ENCODE data around the gene TXLNA.

TXLNA gene

DNA sequence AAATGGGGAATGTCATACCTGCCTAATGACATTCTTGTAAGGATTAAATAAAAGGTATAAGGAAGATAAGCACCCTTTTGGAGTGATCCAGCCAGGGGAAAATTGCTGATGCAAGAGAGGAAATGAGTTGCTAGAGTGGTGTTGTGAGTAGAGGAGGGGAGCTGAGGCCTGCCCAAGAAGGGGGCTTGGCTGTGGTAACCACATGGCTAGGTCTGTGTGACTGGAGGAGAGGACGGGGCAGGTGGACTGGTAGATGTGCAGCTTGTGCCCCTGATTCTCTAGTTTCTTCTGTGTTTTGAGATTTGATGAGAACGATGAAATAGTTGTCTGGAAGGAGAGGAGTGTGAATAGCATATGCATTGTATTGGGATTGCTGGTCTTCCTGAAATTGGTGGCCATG lies 6.6 kb downstream of the TXLNA start:
- DNase-seq: no peak

DNA sequence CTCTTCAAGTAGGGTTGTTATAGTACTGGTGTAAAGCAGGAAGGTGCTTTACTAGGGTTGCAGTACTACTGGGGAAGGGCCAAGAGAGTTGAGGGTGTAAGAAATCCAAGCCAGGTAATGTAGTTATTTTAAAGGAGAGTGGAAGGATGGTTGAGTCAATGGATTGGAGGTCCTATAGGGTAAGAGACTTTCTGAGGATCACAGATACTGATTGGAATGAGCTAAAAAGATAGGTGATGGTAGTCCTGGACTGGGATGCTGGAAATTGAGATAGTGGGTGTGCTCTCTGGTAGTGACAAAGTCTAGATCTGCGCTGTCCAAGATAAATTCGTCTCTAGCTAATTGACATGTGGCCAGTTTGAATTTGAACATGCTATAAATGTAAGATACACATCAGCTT lies 7.0 kb downstream of the TXLNA start:
- no peak for DNase-seq

DNA sequence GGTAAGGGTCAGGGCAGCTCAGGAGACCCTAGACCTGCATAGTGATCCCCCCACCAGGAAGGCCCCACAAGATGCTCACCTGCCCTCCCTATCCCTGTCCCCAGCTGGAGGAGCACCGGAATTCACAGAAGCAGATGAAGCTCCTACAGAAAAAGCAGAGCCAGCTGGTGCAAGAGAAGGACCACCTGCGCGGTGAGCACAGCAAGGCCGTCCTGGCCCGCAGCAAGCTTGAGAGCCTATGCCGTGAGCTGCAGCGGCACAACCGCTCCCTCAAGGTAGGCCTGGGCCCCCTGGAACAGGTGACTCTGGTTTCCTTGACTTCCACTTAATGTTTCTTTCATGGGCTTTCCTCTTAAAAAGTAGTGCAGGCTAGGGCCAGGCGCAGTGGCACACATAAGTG lies 8.4 kb downstream of the TXLNA start:
- no peak for DNase-seq

DNA sequence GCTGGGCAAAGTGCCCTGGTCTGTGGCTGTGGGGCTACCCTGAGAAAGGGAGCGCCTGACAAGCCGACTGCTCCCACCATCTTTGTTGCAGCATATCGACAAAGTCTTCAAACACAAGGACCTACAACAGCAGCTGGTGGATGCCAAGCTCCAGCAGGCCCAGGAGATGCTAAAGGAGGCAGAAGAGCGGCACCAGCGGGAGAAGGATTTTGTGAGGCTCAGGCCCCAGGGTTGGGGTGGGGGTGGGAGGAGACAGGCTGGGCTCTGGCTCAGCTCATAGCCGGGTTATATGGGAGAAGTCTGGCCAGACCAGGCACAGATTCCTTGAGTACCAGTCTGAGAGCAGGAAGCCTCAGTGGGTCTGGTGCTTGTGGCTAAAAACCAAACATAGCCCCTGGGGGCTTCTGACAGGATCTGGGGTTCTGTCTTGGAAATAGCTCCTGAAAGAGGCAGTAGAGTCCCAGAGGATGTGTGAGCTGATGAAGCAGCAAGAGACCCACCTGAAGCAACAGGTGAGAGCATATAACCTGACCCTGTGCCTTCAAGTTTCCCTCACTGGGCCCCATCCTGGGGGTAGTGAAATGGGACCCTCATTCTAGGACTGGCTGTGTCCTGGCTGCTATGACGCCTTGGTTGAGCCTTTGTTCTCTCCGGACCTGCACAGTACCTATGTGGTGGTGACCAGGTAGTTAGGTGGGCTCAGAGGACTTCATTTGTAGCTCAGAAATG lies 12.9 kb downstream of the TXLNA start:
- DNase-seq: no peak

DNA sequence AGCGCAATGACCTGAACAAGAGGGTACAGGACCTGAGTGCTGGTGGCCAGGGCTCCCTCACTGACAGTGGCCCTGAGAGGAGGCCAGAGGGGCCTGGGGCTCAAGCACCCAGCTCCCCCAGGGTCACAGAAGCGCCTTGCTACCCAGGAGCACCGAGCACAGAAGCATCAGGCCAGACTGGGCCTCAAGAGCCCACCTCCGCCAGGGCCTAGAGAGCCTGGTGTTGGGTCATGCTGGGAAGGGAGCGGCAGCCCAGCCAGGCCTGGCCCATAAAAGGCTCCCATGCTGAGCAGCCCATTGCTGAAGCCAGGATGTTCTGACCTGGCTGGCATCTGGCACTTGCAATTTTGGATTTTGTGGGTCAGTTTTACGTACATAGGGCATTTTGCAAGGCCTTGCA lies 15.5 kb downstream of the TXLNA start:
- DNase-seq: no peak

DNA sequence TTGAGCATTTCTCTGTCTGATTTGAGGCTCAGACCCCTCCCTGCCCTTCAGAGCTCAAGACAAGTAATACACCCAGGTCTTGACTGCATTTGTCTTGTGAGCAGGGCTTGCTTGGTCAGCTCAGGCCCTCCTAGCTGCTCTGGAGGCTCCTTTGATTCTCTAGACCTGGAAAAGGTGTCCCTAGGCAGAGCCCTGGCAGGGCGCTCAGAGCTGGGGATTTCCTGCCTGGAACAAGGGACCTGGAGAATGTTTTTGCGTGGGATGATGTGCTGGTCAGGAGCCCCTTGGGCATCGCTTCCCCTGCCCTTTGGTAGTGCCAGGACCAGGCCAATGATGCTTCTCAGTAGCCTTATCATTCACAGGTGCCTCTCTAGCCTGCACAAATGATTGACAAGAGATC lies 16.1 kb downstream of the TXLNA start:
- DNase-seq: no peak

DNA sequence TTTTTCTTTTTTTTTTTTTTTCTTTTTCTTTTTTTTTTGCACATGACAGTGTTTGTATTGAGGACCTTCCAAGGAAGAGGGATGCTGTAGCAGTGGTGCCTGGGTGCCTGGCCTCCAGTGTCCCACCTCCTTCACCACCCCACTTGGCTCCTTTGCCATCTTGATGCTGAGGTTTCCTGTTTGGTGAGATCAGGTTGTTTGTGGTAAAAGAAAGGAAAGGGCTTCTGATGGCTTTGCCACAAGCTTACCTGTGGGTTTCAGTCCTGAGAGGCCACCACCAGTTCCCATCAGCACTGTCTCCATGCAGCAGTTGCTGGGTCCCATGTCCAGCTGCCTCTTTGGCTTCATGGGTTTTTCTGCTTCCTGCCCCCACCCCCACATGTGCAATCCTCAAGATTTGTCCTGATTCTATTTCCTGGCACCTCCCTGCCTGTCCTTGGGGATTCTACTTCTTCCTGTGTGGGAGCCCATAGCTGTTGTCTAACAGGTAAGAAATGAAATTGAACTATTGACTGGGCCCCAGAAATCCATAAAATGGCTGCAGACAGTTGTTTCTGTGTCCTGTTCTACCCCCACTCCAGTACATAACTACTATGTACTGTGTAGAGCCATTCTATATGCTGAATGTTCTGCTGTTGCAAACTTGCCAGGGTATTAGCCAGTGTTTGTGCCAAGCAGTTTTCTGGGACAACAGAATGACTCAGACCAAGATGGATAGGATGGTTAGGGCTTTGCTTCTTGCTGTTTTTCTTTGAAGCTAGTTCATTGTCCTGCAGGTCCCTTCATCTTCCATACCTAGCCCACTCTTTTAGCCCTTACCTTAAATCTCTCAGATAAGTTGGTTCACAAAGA lies 16.7 kb downstream of the TXLNA start:
- DNase-seq: no peak

DNA sequence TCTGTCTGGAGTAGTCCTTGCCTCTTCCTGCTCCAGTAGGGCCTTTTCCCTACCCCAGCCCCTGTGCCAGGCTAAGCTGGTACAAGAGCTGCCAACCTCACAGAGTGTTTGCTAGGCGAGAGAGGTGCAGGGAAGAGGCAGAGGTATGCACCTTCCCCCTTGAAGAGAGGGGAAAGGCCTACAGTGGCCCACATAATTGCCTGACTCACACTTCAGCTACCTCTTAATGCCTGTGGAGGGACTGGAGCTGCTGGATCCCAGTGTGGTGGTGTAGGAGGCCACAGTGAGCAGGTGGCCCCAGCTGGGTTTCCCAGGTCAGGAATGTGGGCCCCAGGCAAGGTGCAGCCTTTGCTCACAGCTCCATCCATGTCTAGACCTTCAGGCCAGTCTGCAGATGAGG lies 17.6 kb downstream of the TXLNA start:
- no peak for DNase-seq

DNA sequence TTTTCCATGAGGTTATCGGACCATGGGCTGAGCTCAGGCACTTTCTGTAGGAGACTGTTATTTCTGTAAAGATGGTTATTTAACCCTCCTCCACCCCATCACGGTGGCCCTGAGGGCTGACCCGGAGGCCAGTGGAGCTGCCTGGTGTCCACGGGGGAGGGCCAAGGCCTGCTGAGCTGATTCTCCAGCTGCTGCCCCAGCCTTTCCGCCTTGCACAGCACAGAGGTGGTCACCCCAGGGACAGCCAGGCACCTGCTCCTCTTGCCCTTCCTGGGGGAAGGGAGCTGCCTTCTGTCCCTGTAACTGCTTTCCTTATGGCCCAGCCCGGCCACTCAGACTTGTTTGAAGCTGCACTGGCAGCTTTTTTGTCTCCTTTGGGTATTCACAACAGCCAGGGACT lies 18.4 kb downstream of the TXLNA start:
- no peak for DNase-seq

DNA sequence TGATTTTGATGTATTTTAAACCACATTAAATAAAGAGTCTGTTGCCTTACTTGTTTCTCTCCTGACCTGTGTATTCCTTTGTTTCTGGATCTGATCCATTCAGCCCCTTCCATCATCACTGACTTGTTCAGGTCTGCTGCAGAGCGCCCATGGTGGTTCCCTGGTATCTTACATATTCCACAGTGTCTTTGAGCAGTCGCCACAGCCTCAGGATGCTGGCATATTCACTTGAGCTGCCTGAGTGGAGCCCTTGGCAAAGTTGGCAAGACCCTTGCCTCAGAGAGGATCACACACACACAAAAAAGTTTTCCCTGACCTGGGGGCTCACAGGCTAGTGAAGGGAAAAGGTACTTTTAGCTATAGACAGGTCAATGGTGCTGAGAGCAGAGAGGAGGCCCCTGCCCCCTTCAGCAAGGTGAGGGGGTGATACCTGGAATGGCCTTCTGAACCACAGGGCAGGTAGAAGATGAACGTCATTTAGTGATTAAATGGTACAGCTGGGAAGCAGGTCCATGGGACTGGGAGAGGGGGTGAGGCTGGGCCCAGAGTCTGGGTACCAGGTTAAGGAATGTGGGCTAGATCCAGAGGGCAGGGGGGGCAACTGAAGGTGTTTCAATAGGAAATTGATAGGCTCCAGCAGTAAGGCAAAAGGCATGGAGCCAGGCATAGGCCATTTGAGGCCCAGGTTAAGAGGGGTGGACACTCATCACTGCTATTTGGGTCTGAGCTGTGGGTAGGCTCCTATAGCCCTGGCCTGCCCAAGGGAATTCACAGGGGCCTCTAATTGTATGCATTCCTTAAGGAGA lies 19.0 kb downstream of the TXLNA start:
- no peak for DNase-seq

DNA sequence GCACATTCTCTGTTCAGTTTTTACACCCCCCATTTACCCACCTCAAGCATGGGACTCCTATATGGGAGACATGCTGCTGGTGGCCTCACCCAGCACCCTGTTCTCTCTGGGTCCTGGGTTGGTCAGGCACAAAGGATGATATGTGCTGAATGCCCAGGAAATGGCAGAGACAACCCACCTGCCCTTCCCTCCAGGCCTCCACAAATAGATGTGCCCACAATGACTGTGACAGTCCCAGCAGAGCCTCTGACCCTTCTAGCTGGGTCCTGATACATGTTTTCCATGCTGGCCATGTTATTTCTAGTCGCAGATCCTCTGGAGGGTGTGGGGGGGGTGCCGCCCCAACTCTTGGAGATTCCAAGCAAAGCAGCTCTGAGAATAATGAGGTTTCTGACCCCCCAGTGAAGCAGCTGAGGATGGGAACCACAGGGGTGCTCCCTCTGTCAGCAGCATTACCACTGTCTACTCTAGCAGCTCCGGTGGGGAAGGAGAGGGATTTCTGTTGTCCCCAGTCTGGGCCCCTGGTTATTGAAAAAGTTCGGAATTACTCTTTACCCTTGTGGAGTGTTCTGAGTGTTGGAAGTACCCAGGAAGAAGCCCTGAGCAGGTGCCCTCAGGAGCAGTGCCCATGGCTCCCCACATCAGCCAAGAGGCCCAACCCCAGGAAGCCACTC lies 19.7 kb downstream of the TXLNA start:
- DNase-seq: no peak

DNA sequence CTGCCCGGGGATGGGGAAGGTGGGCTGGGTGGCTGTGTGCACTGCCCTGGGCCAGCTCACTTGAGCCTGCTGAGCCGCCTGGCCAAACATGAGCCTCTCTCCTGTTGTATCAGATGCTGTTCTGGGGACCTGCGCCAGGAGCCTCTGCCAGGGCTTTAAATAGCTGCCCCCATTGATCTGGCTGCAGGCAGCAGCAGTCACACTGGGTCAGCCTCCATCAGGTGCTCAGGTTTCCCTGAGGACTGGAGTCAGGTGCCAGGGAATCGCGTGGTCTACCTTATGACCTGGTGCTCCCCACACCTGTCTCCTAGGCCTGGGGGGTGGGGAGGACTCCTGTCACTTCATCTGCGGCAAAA lies 20.2 kb downstream of the TXLNA start:
- no peak for DNase-seq

DNA sequence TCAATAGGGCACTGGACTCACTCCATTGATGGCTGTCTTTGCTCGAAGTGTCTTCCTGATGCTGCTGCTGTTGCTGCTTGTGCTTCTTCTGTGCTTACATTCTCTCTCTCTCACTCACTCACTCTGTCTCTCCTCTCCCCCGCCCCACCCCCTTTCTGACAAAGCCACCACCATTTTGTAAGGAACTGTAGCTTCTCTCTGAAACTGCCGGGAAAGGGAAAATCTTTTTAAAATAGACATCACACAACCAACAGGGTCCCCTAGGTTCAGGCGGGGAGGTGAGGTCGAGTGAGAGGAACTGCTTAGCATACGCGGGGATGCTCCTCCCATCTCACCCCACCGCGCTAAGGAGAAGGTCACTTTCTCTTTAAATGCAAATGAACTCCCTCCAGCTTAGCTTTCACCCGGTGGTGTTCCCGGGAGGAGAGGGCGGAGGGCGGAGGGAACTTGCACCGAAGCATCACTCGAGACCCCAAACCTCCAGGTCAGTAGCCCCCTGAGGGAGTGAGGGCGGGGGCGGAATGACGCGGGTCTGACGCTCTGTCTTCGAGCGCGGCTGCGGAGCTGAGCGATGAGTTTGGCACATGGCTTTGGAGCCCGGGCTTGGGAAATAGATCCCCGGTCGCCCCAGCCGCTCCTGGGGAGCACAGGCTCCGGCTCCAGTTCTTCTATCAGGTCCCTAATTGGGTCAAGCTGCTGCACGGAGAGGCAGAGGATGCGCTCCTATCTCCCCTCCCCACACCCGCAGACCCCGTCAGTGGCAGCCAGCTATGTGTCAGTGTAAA lies 20.9 kb downstream of the TXLNA start, which contains the start of gene CCDC28B:
Gene CCDC28B, plus strand, starts transcription at position 370 of the 785 bp plus-strand sequence. CDS start 1,341 bp downstream, outside the sequence.
- DNase-seq: peak in 1 of 2 donors; percentile 22

DNA sequence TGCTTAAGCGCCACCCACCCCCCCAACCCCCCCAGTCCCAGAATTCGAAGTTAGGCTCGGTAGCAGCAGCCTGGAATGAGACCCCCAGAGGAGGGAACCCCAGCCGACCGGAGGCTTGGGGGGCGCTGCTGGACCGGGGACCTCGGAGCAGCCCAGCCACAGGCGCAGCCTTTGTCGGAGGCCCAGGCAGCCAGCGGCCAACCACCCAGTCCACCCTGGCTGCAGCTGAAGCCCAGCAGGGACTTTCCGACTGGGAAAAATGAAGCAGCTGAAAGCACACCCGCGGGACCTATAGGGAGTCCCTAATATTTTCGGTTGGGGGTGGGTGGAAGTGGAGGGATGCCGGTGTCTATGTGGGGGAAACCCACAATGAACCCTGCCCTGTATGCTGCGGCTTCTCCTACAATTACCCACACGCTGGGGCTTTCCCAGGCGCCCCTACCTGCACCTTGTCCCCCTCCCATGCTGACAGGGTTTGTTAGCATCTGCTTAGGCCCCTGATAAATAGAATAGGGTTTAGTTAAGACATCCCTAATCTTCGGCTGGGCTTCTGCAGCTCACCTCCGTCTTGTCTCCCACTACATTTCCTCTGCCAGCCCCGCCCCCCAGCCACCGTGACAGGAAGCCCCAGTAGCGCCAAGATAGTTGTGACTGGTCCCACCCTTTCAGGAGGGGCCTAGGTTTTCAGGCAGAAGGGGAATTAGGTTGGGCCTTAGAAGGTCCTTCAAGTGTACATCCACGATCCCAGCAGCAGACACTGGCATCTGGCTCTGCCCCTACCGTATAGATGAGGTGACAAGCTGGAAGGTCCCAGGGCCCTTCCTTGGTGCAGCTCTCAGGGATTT lies 21.8 kb downstream of the TXLNA start:
- DNase-seq: peak in 1 of 2 donors; percentile 69

DNA sequence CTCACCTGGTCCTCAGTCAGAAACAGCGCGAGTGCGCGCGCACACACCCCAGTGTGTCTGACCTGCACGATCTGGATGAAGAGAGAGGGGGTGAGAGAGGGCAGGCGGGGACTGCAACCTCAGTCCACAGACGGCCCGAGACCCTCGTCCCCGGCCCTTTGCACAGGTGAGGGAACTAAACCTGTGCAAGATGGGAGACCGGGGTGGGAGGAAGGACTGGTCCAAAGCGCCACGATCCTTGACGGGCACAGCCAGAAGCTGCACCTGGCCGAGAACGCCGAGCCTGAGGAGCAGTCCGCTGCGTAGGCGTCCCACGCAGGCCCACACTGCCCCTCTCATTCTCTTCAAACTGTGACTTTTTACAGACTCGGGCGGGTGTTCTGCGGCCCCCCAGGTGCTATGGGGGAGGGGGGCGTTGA lies 25.5 kb downstream of the TXLNA start:
- no peak for DNase-seq

DNA sequence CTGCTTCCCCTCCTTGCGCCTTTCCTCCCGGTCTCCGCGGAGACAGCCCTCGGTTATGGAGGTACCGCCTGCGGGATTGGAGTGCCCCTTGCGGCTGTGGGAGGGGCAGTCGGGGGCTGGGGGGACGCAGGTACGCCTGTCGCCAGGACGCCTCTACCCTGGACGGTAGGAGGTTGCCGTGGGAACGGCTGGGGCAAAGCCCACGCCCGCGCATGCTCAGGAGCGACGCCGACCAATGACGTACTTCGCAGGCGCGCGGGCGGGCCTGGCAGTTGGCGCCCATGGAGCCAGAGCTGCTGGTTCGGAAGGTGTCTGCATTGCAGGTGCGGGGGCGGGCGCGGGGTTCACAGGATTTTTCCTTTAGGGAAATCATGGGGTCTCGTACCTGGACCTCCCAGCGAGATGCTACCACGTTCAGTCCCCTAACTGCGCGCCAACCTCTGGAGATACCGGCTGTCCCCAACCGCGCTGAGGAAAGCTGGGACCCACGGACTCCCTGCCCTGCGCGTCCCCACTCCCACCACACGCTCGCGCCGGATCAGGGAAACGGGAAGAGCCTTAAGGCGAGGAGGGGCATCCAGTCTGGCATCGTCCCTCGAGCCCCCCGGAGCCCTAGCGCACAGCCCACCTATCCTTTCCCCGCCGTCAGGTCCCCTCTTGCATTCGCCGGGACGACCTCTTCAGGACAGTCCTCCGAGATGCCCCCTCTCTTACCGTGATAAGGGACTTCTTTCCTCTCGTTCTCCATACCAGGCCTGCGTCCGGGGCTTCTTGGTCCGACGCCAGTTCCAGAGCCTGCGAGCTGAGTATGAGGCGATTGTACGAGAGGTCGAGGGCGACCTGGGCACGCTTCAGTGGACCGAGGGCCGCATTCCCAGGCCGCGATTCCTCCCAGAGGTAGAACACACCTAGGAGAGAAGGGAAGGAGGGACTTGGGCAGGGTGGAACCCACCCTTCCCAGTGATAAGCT lies 26.2 kb downstream of the TXLNA start, which contains the start of gene IQCC:
Gene IQCC, plus strand, starts transcription at position 271 of the 970 bp plus-strand sequence. Its CDS starts 11 bp downstream, at position 282.
- peak; percentile 33 to 41 for DNase-seq

DNA sequence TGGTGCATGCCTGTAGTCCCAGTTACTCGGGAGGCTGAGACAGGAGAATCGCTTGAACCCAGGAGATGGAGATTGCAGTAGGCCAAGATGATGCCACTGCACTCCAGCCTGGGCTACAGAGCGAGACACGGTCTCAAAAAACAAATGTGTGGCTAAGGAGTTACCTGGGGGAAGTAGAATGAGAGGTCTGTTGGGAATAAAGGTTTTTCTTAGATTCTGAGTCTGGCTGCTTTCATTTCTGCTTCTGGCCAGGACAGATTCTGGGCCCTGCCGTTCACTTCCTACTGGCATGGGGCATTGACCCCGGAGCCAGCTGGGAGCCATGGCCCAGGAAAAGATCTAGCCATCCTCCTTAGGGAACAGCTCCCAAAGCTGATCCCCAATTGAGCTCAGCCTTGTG lies 29.0 kb downstream of the TXLNA start:
- DNase-seq: no peak

DNA sequence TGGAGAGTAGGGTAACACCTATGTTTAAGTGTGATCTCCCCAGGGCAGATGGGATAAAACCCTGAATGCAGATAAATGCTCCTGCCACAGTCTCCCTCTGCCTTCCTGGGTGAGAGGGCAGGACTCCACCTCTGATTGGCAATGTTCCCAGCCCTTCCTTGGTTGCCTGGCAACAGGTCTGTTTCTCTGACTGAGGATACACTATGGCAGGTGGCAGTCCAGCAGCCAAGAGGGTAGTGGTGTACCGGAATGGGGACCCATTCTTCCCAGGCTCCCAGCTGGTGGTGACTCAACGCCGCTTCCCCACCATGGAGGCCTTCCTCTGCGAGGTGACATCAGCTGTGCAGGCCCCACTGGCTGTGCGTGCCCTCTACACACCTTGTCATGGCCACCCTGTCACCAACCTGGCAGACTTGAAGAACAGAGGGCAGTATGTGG lies 29.4 kb downstream of the TXLNA start, which contains the start of gene DCDC2B:
Gene DCDC2B, plus strand, starts transcription at position 199 of the 438 bp plus-strand sequence. Its CDS starts 5 bp downstream, at position 204.
- DNase-seq: no peak

Measured in bone marrow (tissue), 2 donors.